22Rv1 (cell line): ENCODE measurements around the gene LALBA.

Experiments used
- CTCF ChIP-seq: fragments of 450-650 bp; IDR thresholded peaks from 2 replicates; pipeline ENCODE4 v1.5.1; 2017; ENCODE audit warnings: mild to moderate bottlenecking
- ZFX ChIP-seq: fragments of 450-650 bp; IDR thresholded peaks from 2 replicates; pipeline ENCODE4 v1.6.1; 2017; ENCODE audit warnings: antibody characterized with exemption, borderline replicate concordance

- TF ChIP-seq CTCF, result no peak
- no peak for TF ChIP-seq ZFX
Measured at GRCh38 chr12:48592591-48593086, 22.8 kb upstream of the LALBA start.
